NCI-H1092 treated with DMSO at 0.1 percent for 48 hours (cell line): ENCODE data around the gene FZD7.

ENCODE experiments used
- DNase-seq: peaks from one replicate; lab custom pipeline; 2025; lab: John Stamatoyannopoulos, UW

The FZD7 gene

DNA sequence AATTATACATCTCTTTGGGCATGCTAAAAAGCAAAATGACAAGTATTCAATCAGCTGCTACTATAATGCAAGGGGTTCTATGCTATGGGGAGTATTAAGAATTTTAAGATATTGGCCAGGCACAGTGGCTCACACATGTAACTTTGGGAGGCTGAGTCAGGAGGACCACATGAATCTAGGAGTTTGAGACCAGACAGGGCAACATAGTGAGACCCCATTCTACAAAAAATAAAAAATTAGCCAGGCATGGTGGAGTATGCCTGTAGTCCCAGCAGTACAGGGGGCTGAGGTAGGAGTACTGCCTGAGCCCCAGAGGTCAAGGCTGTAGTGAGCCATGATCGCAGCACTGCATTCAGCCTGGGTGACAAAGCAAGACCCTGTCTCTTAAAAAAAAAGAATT is 33.9 kb downstream of the FZD7 start:
- no peak for DNase-seq

GRCh38 chr2:202069170-202070067 is 35.8 kb downstream of the FZD7 start:
- no peak for DNase-seq

DNA sequence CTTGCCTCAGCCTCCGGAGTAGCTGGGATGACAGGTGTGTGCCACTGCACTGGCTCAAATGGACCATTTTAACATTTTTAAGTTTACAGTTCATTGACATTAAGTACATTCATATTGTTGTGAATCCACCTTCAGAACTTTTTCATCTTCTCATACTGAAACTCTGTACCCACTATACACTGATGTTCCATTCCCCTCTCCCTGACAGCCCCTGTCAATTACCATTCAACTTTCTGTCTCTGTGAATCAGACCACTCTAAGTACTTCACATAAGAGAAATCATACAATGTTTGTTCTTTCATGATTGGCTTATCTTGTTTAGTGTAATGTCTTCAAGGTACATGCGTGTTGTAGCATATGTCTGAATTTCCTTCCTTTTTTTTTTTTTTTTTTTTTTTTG is 37.5 kb downstream of the FZD7 start:
- no peak for DNase-seq

DNA sequence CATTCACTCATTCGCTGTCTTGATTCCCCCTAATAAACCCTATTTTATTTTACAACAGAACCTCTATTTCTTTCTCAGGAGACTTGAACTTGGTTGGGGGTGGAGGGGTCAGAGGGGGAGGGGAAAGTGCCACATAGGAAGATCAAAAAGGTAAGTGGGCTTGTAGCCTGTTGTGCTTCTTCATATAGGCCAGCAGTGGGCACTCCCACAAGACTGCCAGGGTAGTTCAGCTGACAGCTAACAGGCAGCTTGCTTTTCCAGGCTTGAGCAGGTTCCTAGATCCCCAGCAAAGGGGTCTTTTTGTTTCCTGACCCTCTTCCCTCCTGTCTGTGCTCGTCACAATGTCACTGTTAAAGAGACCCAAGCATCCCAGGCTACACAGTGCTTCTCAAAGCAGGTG is 38.6 kb downstream of the FZD7 start:
- peak; percentile 1 for DNase-seq

GRCh38 chr2:202072737-202073401 is 39.2 kb downstream of the FZD7 start, which contains the start of gene KIAA2012:
KIAA2012 (plus strand) TSS chr2:202073255; CDS start chr2:202073628, 373 bp downstream.
- DNase-seq = peak; percentile 20

DNA sequence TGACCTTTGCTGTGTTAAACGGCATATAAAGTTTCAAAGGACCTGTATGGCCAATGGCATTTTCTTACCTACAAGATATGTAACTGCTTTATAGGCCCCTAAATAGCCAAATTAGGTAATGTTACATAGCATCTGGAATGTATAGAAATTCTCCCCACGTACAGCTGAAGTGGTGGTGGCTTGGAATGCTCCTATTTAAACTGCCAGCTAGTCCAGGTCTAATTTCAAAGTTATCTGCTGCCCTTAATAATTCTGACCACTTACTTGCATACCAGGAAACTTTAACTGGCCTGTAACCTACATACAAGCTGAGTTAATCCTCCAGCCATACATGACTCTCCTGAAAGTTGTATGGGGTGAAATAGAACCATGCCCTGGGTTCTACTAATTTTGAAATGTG is 40.7 kb downstream of the FZD7 start:
- no peak for DNase-seq

DNA sequence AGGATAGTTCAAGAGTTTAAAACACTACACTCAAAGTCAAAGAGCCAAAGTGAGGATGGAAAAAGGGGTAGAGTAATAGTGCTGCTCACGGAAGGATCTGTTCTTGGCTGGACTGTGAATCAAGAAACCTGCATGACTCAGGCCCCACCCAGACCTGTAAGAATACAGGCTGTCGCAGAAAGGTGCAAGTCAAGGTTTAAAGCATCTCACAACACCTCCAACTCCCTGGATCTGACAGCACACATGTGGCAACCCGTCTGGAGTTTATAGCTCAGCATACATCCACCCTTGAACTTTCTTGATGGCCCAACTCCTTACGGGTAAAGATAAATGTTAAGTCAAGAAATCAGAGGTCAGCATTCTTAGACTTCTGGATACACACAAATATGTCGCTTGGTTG is 45.7 kb downstream of the FZD7 start:
- DNase-seq = no peak

GRCh38 chr2:202084265-202084664 is 50.6 kb downstream of the FZD7 start:
- no peak for DNase-seq
